RWPE2 (cell line): ENCODE results near the gene CERS6.

Experiments
- ATAC-seq: fragments of 200-7000 bp; cut with Tn5 transposase; 3 replicates; pipeline ENCODE4 v1.9.1; 2021; ENCODE audit warnings: low read depth
- DNase-seq: peaks from one replicate; pipeline ENCODE4 v3.0.0-alpha.2; 2020; ENCODE audit warnings: low spot score
- H3K27ac ChIP-seq: fragments of 450-650 bp; 2 replicates; pipeline ENCODE4 v1.5.1; 2017; ENCODE audit warnings: mild to moderate bottlenecking; ENCODE audit not compliant: poor library complexity, severe bottlenecking
- H3K27me3 ChIP-seq: fragments of 250-450 bp; sonication (Bioruptor Pico); 2 replicates; pipeline ENCODE4 v1.5.1; 2021; ENCODE audit warnings: mild to moderate bottlenecking, moderate library complexity; ENCODE audit not compliant: insufficient read depth, poor library complexity, severe bottlenecking
- H3K36me3 ChIP-seq: fragments of 250-450 bp; sonication (Bioruptor Pico); 2 replicates; pipeline ENCODE4 v1.5.1; 2020; ENCODE audit warnings: low read depth, mild to moderate bottlenecking, moderate library complexity
- H3K4me1 ChIP-seq: fragments of 250-450 bp; sonication (Bioruptor Pico); 2 replicates; pipeline ENCODE4 v1.5.1; 2021; ENCODE audit warnings: mild to moderate bottlenecking, moderate library complexity; ENCODE audit not compliant: insufficient read depth, poor library complexity, severe bottlenecking
- H3K4me3 ChIP-seq: fragments of 250-450 bp; sonication (Bioruptor Pico); 2 replicates; pipeline ENCODE4 v1.5.1; 2021; ENCODE audit warnings: mild to moderate bottlenecking, moderate library complexity; ENCODE audit not compliant: severe bottlenecking
- H3K9me3 ChIP-seq: fragments of 250-450 bp; sonication (Bioruptor Pico); 2 replicates; pipeline ENCODE4 v1.5.1; 2021; ENCODE audit warnings: mild to moderate bottlenecking, moderate library complexity; ENCODE audit not compliant: severe bottlenecking
- TF ChIP-seq, protein P1 (sequence below): fragments of 450-650 bp; IDR thresholded peaks from one replicate; pipeline ENCODE4 v1.5.1; 2017; ENCODE audit warnings: mild to moderate bottlenecking, moderate library complexity; ENCODE audit not compliant: poor library complexity, severe bottlenecking

Gene CERS6

DNA sequence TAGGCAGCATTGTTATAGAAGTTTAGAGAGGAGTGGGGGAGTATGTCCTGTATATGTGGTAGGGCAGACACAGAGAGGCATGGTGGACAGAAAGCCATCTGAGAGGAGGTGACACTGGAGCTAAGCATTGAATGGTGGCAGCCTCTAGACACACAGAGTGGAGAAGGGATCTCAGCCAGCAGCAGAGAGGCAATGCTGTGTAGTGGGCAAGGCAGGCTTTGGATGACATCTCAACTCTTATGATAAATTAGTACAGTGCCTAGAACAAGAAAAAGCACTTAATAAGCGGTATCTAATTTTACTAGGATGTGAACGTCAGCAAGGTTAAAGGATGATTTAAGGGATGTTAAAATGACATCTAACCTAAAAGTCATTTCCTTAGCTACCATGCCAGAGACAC is 22.5 kb upstream of the CERS6 start:
- Histone ChIP-seq H3K27me3 (no peaks in the 10 kb centered on the region), H3K4me1 (no peaks in the 10 kb centered on the region), H3K27ac (no peak overlapping the region), H3K36me3 (no peaks in the 10 kb centered on the region), H3K4me3 (no peak overlapping the region), H3K9me3 (no peaks in the 10 kb centered on the region)
- ATAC-seq (no peak), DNase-seq (no peak)
- TF ChIP-seq, protein P1, sequence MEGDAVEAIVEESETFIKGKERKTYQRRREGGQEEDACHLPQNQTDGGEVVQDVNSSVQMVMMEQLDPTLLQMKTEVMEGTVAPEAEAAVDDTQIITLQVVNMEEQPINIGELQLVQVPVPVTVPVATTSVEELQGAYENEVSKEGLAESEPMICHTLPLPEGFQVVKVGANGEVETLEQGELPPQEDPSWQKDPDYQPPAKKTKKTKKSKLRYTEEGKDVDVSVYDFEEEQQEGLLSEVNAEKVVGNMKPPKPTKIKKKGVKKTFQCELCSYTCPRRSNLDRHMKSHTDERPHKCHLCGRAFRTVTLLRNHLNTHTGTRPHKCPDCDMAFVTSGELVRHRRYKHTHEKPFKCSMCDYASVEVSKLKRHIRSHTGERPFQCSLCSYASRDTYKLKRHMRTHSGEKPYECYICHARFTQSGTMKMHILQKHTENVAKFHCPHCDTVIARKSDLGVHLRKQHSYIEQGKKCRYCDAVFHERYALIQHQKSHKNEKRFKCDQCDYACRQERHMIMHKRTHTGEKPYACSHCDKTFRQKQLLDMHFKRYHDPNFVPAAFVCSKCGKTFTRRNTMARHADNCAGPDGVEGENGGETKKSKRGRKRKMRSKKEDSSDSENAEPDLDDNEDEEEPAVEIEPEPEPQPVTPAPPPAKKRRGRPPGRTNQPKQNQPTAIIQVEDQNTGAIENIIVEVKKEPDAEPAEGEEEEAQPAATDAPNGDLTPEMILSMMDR: no peak

DNA sequence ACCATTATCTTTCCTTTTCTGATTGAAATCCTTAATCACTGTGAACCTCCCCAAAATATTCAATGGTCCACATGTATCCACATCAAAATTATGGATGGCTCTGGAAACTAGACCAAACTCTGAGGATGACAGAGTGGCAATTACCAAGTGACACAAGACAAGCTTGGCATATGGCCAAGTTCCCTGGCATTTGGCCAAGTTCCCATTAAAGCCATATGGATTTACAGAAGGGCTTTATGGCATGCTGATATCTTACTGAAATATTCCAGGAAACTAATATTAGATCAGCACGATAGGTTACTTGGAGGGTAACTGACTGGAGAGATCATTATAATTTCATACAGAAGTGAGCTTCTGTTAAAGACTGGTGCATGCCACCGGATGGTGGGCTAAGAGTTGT is 21.9 kb upstream of the CERS6 start:
- Histone ChIP-seq H3K4me1 (no peaks in the 10 kb centered on the region), H3K27me3 (no peaks in the 10 kb centered on the region), H3K4me3 (no peak overlapping the region), H3K36me3 (no peaks in the 10 kb centered on the region), H3K9me3 (no peaks in the 10 kb centered on the region), H3K27ac (no peak overlapping the region)
- DNase-seq (no peak), ATAC-seq (no peak)
- TF ChIP-seq, protein P1: no peak

DNA sequence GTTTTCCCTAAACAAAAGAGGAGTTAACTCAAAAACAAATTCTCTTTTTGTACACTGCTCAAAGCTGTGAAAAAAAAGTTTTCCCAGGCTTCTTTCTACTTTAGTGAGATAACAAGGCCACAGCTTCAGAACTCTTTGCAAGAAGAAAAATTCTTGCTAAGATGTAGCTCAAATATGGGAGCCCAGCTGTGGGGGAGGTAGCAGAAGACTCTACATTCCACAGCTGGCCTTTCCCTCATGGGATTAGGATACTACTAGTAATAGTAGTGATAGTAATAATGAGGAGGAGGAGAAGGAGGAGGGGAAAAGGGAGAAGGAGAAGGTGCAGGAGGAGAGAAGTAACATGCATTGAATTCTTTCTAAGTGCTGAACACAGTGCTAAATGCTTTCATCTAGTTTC is 19.2 kb upstream of the CERS6 start:
- Histone ChIP-seq H3K27me3 (no peaks in the 10 kb centered on the region), H3K4me1 (no peaks in the 10 kb centered on the region), H3K9me3 (no peaks in the 10 kb centered on the region), H3K27ac (no peak overlapping the region), H3K36me3 (no peaks in the 10 kb centered on the region), H3K4me3 (no peak overlapping the region)
- no peak for DNase-seq
- TF ChIP-seq, protein P1: no peak
- ATAC-seq: no peak

DNA sequence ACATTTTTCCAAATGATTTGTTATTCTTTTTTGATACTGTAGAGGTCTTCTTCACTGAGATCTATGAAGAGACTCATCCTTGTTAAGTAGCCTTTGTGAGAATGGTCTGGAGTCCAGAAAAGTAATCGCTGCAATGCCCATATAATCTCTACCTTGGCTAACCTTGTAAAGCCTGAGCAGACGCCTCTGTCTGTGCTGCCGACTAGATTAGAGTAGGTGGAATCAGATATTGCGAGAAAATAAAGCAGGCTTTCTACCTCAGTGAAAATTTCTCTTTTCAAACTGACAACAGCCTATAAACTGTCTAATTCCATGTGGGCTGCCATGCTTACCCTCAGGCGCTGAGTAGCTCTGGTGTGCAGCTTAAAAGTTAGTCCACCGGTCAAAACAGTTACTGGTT is 17.5 kb upstream of the CERS6 start:
- no peaks in the 10 kb centered on the region for H3K36me3 ChIP-seq
- TF ChIP-seq, protein P1: no peak
- H3K4me3 ChIP-seq: no peak overlapping the region
- DNase-seq (no peak), ATAC-seq (no peak)
- no peaks in the 10 kb centered on the region for H3K4me1 ChIP-seq
- no peaks in the 10 kb centered on the region for H3K9me3 ChIP-seq
- no peak overlapping the region for H3K27ac ChIP-seq
- no peaks in the 10 kb centered on the region for H3K27me3 ChIP-seq

DNA sequence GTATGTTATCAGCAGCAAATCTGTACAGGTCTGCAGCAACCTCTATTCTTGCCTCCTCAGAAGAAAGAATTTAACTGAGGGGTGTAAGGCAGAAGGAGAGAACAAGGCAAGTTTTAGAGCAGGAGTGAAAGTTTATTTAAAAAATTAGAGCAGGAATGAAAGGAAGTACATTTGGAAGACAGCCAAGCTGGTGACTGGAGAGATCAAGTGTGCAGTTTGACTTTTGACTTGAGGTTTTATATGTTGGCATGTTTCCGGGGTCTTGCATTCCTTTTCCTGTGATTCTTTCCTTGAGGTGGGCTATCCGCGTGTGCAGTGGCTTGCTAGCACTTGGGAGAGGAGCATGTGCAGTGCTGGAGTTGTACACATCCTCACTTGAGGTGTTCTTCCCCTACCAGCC is 16.5 kb upstream of the CERS6 start:
- no peaks in the 10 kb centered on the region for H3K27me3 ChIP-seq
- no peak overlapping the region for H3K27ac ChIP-seq
- no peaks in the 10 kb centered on the region for H3K4me1 ChIP-seq
- ATAC-seq (no peak), DNase-seq (no peak)
- H3K36me3 ChIP-seq: no peaks in the 10 kb centered on the region
- no peaks in the 10 kb centered on the region for H3K9me3 ChIP-seq
- no peak overlapping the region for H3K4me3 ChIP-seq
- TF ChIP-seq, protein P1: no peak
